Measurements from ENCODE around the gene ZNF670.

Gene ZNF670

GRCh38 chr1:247114351-247115140, 35.9 kb upstream of the ZNF670 start:
- Histone ChIP-seq H3K9me3 (ENCODE audit: control insufficient read depth, insufficient read depth, low read length) (no peaks in the 10 kb centered on the region), H3K36me3 (ENCODE audit: control insufficient read depth, insufficient read depth, low read length) (no peaks in the 10 kb centered on the region), H3K4me3 (ENCODE audit: low read length) (no peak overlapping the region), H3K27me3 (ENCODE audit: control insufficient read depth, insufficient read depth, low read length) (peaks cover 4% of the 10 kb centered on the region), H3K27ac (ENCODE audit: low read length) (no peak overlapping the region), H3K4me1 (ENCODE audit: control insufficient read depth, insufficient read depth, low read length) (no peaks in the 10 kb centered on the region; the same call in none of the 2 replicates)
- WGBS (ENCODE audit: insufficient coverage, insufficient read length) = no CpG with 5 or more reads among the region's 13 CpGs
- DNase-seq (ENCODE audit: low read depth, low spot score) = no peak

DNA sequence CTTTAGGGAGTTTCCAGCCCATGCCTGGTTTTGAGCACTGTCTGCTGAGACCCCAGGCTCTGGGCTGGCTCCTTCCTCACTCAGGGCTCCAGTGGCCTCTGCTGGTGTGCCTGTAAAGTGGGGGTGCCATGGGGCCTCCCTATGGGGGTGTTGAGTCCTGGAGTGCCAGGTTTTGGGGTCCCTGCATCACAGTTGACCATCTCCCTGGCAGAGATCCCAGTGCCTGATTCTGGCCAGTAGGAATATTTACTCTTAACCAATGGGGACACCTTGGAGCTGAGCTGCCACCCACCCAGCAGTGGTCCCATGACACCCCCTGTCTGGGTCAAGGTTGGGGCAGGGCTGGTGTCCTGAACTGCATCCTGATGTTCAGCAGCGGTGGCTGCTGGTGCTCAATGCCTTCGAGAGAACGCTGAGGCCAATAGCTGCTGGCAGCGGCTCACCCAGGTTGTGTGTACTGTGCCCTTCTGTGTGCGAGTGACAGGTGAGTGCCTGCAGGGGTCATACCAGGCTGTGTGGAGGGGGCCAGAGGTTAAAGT, 35.2 kb upstream of the ZNF670 start:
- no peak overlapping the region for H3K27ac ChIP-seq (ENCODE audit: low read length)
- no CpG with 5 or more reads among the region's 5 CpGs for WGBS (ENCODE audit: insufficient coverage, insufficient read length)

DNA sequence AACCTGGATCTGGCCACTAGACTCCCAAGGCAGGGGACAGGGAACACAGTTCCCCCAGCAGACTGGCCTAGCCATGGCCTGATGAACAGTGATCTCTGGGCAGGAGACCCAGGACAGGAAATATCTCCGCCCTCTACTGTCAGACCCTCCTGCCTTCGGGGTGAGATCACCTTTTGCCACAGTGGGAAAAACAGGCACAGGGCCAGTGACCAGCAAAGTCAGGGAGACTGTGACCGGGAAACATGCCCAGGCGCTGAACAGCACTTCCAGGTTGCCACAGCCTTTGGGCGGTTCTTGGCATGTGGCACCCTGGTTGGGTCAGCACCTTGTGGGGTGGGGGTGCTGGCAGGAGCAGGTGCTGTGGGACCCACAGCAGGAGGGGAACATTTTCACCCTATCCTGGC, 34.5 kb upstream of the ZNF670 start:
- peaks cover 4% of the 10 kb centered on the region for H3K27me3 ChIP-seq (ENCODE audit: control insufficient read depth, insufficient read depth, low read length)

More for the DNA sequence above, 35.2 kb upstream of the ZNF670 start:
- DNase-seq (ENCODE audit: low read depth, low spot score) = no peak
- H3K4me3 ChIP-seq (ENCODE audit: low read length) = no peak overlapping the region; the same call in 1 of the 2 replicates
- H3K4me1 ChIP-seq (ENCODE audit: control insufficient read depth, insufficient read depth, low read length) = no peaks in the 10 kb centered on the region; the same call in none of the 2 replicates
- H3K36me3 ChIP-seq (ENCODE audit: control insufficient read depth, insufficient read depth, low read length) = no peaks in the 10 kb centered on the region
- H3K27me3 ChIP-seq (ENCODE audit: control insufficient read depth, insufficient read depth, low read length) = peaks cover 4% of the 10 kb centered on the region
- H3K9me3 ChIP-seq (ENCODE audit: control insufficient read depth, insufficient read depth, low read length) = no peaks in the 10 kb centered on the region

DNA sequence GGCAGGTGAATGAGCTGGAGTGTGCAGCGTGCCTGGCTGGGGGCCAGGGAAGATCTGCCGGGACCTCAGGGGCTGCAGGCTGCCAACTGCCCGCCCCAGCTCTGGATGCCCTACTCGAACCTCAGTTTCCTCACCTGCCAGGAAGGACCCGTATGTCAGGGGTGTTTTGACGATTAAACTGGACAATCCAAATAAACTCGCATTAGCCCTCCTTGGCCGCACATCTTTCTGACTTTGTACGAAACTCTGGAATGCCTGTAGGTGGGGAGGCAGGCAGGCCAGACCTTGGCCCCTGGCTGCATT, 33.8 kb upstream of the ZNF670 start:
- H3K4me1 ChIP-seq (ENCODE audit: control insufficient read depth, insufficient read depth, low read length) = no peaks in the 10 kb centered on the region; the same call in none of the 2 replicates
- H3K9me3 ChIP-seq (ENCODE audit: control insufficient read depth, insufficient read depth, low read length) = no peaks in the 10 kb centered on the region
- DNase-seq (ENCODE audit: low read depth, low spot score) = no peak
- no CpG with 5 or more reads among the region's 9 CpGs for WGBS (ENCODE audit: insufficient coverage, insufficient read length)
- no peak overlapping the region for H3K27ac ChIP-seq (ENCODE audit: low read length)
- H3K36me3 ChIP-seq (ENCODE audit: control insufficient read depth, insufficient read depth, low read length) = no peaks in the 10 kb centered on the region
- peak overlapping the region; percentile 67; the same call in 1 of the 2 replicates for H3K4me3 ChIP-seq (ENCODE audit: low read length)
- peaks cover 4% of the 10 kb centered on the region for H3K27me3 ChIP-seq (ENCODE audit: control insufficient read depth, insufficient read depth, low read length)

More for the DNA sequence above, 34.5 kb upstream of the ZNF670 start:
- no CpG with 5 or more reads among the region's 5 CpGs for WGBS (ENCODE audit: insufficient coverage, insufficient read length)
- H3K9me3 ChIP-seq (ENCODE audit: control insufficient read depth, insufficient read depth, low read length) = no peaks in the 10 kb centered on the region
- no peak for DNase-seq (ENCODE audit: low read depth, low spot score)
- no peaks in the 10 kb centered on the region; the same call in none of the 2 replicates for H3K4me1 ChIP-seq (ENCODE audit: control insufficient read depth, insufficient read depth, low read length)
- H3K4me3 ChIP-seq (ENCODE audit: low read length) = no peak overlapping the region
- H3K27ac ChIP-seq (ENCODE audit: low read length) = no peak overlapping the region
- no peaks in the 10 kb centered on the region for H3K36me3 ChIP-seq (ENCODE audit: control insufficient read depth, insufficient read depth, low read length)

GRCh38 chr1:247111700-247112478, 33.3 kb upstream of the ZNF670 start:
- no peaks in the 10 kb centered on the region for H3K9me3 ChIP-seq (ENCODE audit: control insufficient read depth, insufficient read depth, low read length)
- WGBS (ENCODE audit: insufficient coverage, insufficient read length) = no CpG with 5 or more reads among the region's 78 CpGs
- H3K27ac ChIP-seq (ENCODE audit: low read length) = no peak overlapping the region
- H3K4me1 ChIP-seq (ENCODE audit: control insufficient read depth, insufficient read depth, low read length) = no peaks in the 10 kb centered on the region; the same call in none of the 2 replicates
- peak overlapping the region; percentile 67; the same call in 1 of the 2 replicates for H3K4me3 ChIP-seq (ENCODE audit: low read length)
- H3K36me3 ChIP-seq (ENCODE audit: control insufficient read depth, insufficient read depth, low read length) = no peaks in the 10 kb centered on the region
- peaks cover 4% of the 10 kb centered on the region for H3K27me3 ChIP-seq (ENCODE audit: control insufficient read depth, insufficient read depth, low read length)
- no peak for DNase-seq (ENCODE audit: low read depth, low spot score)

- DNase-seq (ENCODE audit: low read depth, low spot score) = no peak
- H3K27ac ChIP-seq (ENCODE audit: low read length) = no peak overlapping the region
Observed at GRCh38 chr1:247111259-247111699, 32.7 kb upstream of the ZNF670 start.

GRCh38 chr1:247110627-247111258, 32.1 kb upstream of the ZNF670 start:
- no CpG with 5 or more reads among the region's 30 CpGs for WGBS (ENCODE audit: insufficient coverage, insufficient read length)
- no peak for DNase-seq (ENCODE audit: low read depth, low spot score)
- H3K4me1 ChIP-seq (ENCODE audit: control insufficient read depth, insufficient read depth, low read length) = no peaks in the 10 kb centered on the region; the same call in none of the 2 replicates
- no peak overlapping the region for H3K27ac ChIP-seq (ENCODE audit: low read length)
- no peaks in the 10 kb centered on the region for H3K9me3 ChIP-seq (ENCODE audit: control insufficient read depth, insufficient read depth, low read length)
- H3K27me3 ChIP-seq (ENCODE audit: control insufficient read depth, insufficient read depth, low read length) = peaks cover 4% of the 10 kb centered on the region
- H3K4me3 ChIP-seq (ENCODE audit: low read length) = peak overlapping the region; percentile 67; the same call in 1 of the 2 replicates
- no peaks in the 10 kb centered on the region for H3K36me3 ChIP-seq (ENCODE audit: control insufficient read depth, insufficient read depth, low read length)

More at GRCh38 chr1:247111259-247111699, 32.7 kb upstream of the ZNF670 start:
- peaks cover 4% of the 10 kb centered on the region for H3K27me3 ChIP-seq (ENCODE audit: control insufficient read depth, insufficient read depth, low read length)
- H3K4me1 ChIP-seq (ENCODE audit: control insufficient read depth, insufficient read depth, low read length) = no peaks in the 10 kb centered on the region; the same call in none of the 2 replicates
- no peaks in the 10 kb centered on the region for H3K9me3 ChIP-seq (ENCODE audit: control insufficient read depth, insufficient read depth, low read length)
- peak overlapping the region; percentile 67; the same call in 1 of the 2 replicates for H3K4me3 ChIP-seq (ENCODE audit: low read length)
- H3K36me3 ChIP-seq (ENCODE audit: control insufficient read depth, insufficient read depth, low read length) = no peaks in the 10 kb centered on the region
- WGBS (ENCODE audit: insufficient coverage, insufficient read length) = no CpG with 5 or more reads among the region's 62 CpGs

- no CpG with 5 or more reads among the region's 7 CpGs for WGBS (ENCODE audit: insufficient coverage, insufficient read length)
- Histone ChIP-seq H3K4me3 (ENCODE audit: low read length) (no peak overlapping the region), H3K9me3 (ENCODE audit: control insufficient read depth, insufficient read depth, low read length) (no peaks in the 10 kb centered on the region), H3K4me1 (ENCODE audit: control insufficient read depth, insufficient read depth, low read length) (peaks cover 3% of the 10 kb centered on the region), H3K27me3 (ENCODE audit: control insufficient read depth, insufficient read depth, low read length) (peaks cover 4% of the 10 kb centered on the region), H3K36me3 (ENCODE audit: control insufficient read depth, insufficient read depth, low read length) (no peaks in the 10 kb centered on the region), H3K27ac (ENCODE audit: low read length) (no peak overlapping the region)
- DNase-seq (ENCODE audit: low read depth, low spot score) = no peak
Observed at GRCh38 chr1:247107694-247108093, 29.1 kb upstream of the ZNF670 start.

GRCh38 chr1:247105966-247106365, 27.4 kb upstream of the ZNF670 start:
- no peak for DNase-seq (ENCODE audit: low read depth, low spot score)
- Histone ChIP-seq H3K4me3 (ENCODE audit: low read length) (no peak overlapping the region), H3K27me3 (ENCODE audit: control insufficient read depth, insufficient read depth, low read length) (peaks cover 4% of the 10 kb centered on the region), H3K9me3 (ENCODE audit: control insufficient read depth, insufficient read depth, low read length) (no peaks in the 10 kb centered on the region), H3K27ac (ENCODE audit: low read length) (no peak overlapping the region), H3K36me3 (ENCODE audit: control insufficient read depth, insufficient read depth, low read length) (peaks cover 1% of the 10 kb centered on the region; the same call in 1 of the 2 replicates), H3K4me1 (ENCODE audit: control insufficient read depth, insufficient read depth, low read length) (peaks cover 3% of the 10 kb centered on the region; the same call in 1 of the 2 replicates)
- no CpG with 5 or more reads among the region's 15 CpGs for WGBS (ENCODE audit: insufficient coverage, insufficient read length)

DNA sequence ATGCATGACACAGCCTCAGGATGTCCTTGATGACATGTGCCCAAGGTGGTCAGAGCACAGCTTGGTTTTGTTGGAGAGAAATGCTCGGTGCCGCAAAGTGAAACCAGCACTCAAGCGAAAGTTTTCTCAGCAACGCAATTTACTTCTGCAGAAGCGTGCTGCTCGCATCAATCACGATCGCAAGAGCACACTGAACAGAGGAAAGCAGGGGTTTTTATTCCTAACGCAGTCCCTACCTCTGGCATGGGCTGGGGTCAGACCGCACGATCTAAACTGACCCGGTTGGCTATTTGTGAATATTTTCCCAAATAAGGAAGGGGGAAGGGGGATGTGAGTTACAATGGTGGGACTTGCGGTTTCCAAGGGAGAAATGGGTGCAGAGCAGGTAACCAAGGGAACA, 26.4 kb upstream of the ZNF670 start:
- Histone ChIP-seq H3K36me3 (ENCODE audit: control insufficient read depth, insufficient read depth, low read length) (peaks cover 7% of the 10 kb centered on the region; the same call in 1 of the 2 replicates), H3K4me1 (ENCODE audit: control insufficient read depth, insufficient read depth, low read length) (peaks cover 3% of the 10 kb centered on the region; the same call in 1 of the 2 replicates), H3K27ac (ENCODE audit: low read length) (no peak overlapping the region), H3K9me3 (ENCODE audit: control insufficient read depth, insufficient read depth, low read length) (no peaks in the 10 kb centered on the region), H3K27me3 (ENCODE audit: control insufficient read depth, insufficient read depth, low read length) (no peaks in the 10 kb centered on the region), H3K4me3 (ENCODE audit: low read length) (no peak overlapping the region)
- DNase-seq (ENCODE audit: low read depth, low spot score) = no peak
- no CpG with 5 or more reads among the region's 13 CpGs for WGBS (ENCODE audit: insufficient coverage, insufficient read length)
